H1 (cell line): ENCODE results near the gene SARS2. TPM values are rescaled to one million over a fixed set of nuclear protein-coding genes. Genes with fewer than 3 reads are reported as not detected.
"Not testable (repeated sequence)": the region's sequence is repeated elsewhere in the genome, so short reads cannot be mapped to it uniquely, and the experiment has no call there.

Source experiments
- CTCF ChIA-PET: fragments of 300-600 bp; sonication (Branson Sonifier 250); formaldehyde crosslinking; loops from one replicate; lab custom pipeline; 2021; ENCODE audit not compliant: partially characterized antibody; lab: Charles Lee
- POLR2A ChIA-PET: fragments of 300-600 bp; sonication (Branson Sonifier 250); formaldehyde crosslinking; loops from one replicate; lab custom pipeline; 2021; ENCODE audit warnings: inconsistent platforms; ENCODE audit not compliant: partially characterized antibody; lab: Charles Lee
- DNase-seq, 2 experiments: peaks; one replicate each; pipeline versions ENCODE4 v3.0.0 to v3.0.0-alpha.2; 2010 to 2022; ENCODE audit warnings: low spot score in 2 of 2, low read depth in 1 of 2, mixed read lengths in 1 of 2
- FAIRE-seq: peaks from 2 replicates; lab custom pipeline; 2011; peaks lifted over from hg19 to GRCh38; lab: Jason Lieb, UNC
- H2AFZ ChIP-seq: 2 replicates; pipeline ENCODE4 v1.8.1; 2012; ENCODE audit warnings: low read length, inconsistent platforms
- H2AK5ac ChIP-seq: 2 replicates; pipeline ENCODE4 v1.6.1; 2013; ENCODE audit warnings: low read depth, low read length
- H2BK120ac ChIP-seq: replicated peaks from 2 replicates; pipeline ENCODE3; 2013; ENCODE audit warnings: low read depth, low read length, inconsistent platforms
- H2BK12ac ChIP-seq: 2 replicates; pipeline ENCODE4 v1.6.1; 2013; ENCODE audit warnings: low read depth, low read length
- H2BK15ac ChIP-seq: 2 replicates; pipeline ENCODE4 v1.6.1; 2013; ENCODE audit warnings: low read length
- H2BK20ac ChIP-seq: 2 replicates; pipeline ENCODE4 v1.6.1; 2013; ENCODE audit warnings: low read length
- H2BK5ac ChIP-seq: 2 replicates; pipeline ENCODE4 v1.6.1; 2013; ENCODE audit warnings: low read depth, low read length
- H3K14ac ChIP-seq: 2 replicates; pipeline ENCODE4 v1.6.1; 2013; ENCODE audit warnings: inconsistent platforms; ENCODE audit not compliant: insufficient read length
- H3K18ac ChIP-seq: 2 replicates; pipeline ENCODE4 v1.6.1; 2013; ENCODE audit warnings: low read length; ENCODE audit errors: extremely low read depth
- H3K23ac ChIP-seq: 2 replicates; pipeline ENCODE4 v1.6.1; 2013; ENCODE audit warnings: inconsistent platforms; ENCODE audit not compliant: insufficient read length
- H3K23me2 ChIP-seq: 2 replicates; pipeline ENCODE4 v1.6.1; 2013; ENCODE audit warnings: low read depth, low read length
- H3K27ac ChIP-seq: 2 replicates; pipeline ENCODE4 v1.6.1; 2011; ENCODE audit warnings: low read depth, low read length, inconsistent platforms
- H3K27me3 ChIP-seq, 4 experiments: replicated peaks in 1 of 4; 1 replicate in 1 of 4; 2 replicates in 3 of 4; pipeline versions ENCODE4 v1.6.1 to v1.8.1; 2011 to 2013; ENCODE audit warnings: low read length in 3 of 4, mild to moderate bottlenecking in 3 of 4, inconsistent platforms in 2 of 4, mixed read lengths in 2 of 4, moderate library complexity in 1 of 4; ENCODE audit not compliant: control insufficient read depth in 3 of 4, insufficient read depth in 3 of 4; ENCODE audit errors: extremely low read depth in 1 of 4
- H3K36me3 ChIP-seq, 4 experiments: 2 replicates each; pipeline versions ENCODE4 v1.6.1 to v1.8.1; 2011 to 2013; ENCODE audit warnings: mild to moderate bottlenecking in 4 of 4, low read length in 3 of 4, moderate library complexity in 2 of 4, control low read depth in 1 of 4, inconsistent platforms in 1 of 4; ENCODE audit not compliant: insufficient read depth in 4 of 4, control insufficient read depth in 2 of 4
- H3K4ac ChIP-seq: replicated peaks from 2 replicates; pipeline ENCODE3; 2013; ENCODE audit warnings: low read length, low read depth, mixed read lengths, inconsistent platforms; ENCODE audit not compliant: insufficient read length
- H3K4me1 ChIP-seq, 4 experiments: replicated peaks in 1 of 4; 1 replicate in 1 of 4; 2 replicates in 3 of 4; pipeline versions ENCODE4 v1.6.1 to v1.8.1; 2011 to 2013; ENCODE audit warnings: low read length in 3 of 4, inconsistent platforms in 2 of 4, mixed read lengths in 1 of 4; ENCODE audit not compliant: insufficient read depth in 4 of 4, control insufficient read depth in 3 of 4
- H3K4me2 ChIP-seq, 2 experiments: 2 replicates each; pipeline versions ENCODE4 v1.6.1 to v1.8.1; 2011 to 2013; ENCODE audit warnings: low read depth in 2 of 2, low read length in 2 of 2, control low read depth in 1 of 2, inconsistent platforms in 1 of 2, mild to moderate bottlenecking in 1 of 2; ENCODE audit not compliant: insufficient read depth in 1 of 2
- H3K4me3 ChIP-seq, 4 experiments: fragments of 200-600, 300-600 bp in 1 of 4; sonication (generic), shearing (Covaris generic), sonication (Bioruptor Twin) in 1 of 4; 2 replicates each; pipeline versions ENCODE4 v1.5.1 to v1.8.1; 2011 to 2016; ENCODE audit warnings: low read length in 4 of 4, low read depth in 3 of 4, control low read depth in 2 of 4, inconsistent platforms in 2 of 4, mild to moderate bottlenecking in 2 of 4, mixed read lengths in 1 of 4, moderate library complexity in 1 of 4; ENCODE audit not compliant: insufficient read depth in 2 of 4; ENCODE audit errors: extremely low read depth in 1 of 4
- H3K56ac ChIP-seq: replicated peaks from 2 replicates; pipeline ENCODE3; 2013; ENCODE audit warnings: low read depth, mild to moderate bottlenecking, mixed read lengths, low read length, inconsistent platforms; ENCODE audit not compliant: insufficient read length
- H3K79me1 ChIP-seq: 2 replicates; pipeline ENCODE4 v1.6.1; 2013; ENCODE audit warnings: low read depth, low read length, control low read depth
- H3K79me2 ChIP-seq, 2 experiments: 2 replicates each; pipeline versions ENCODE4 v1.6.1 to v1.8.1; 2012 to 2013; ENCODE audit warnings: low read length in 2 of 2, mild to moderate bottlenecking in 2 of 2, inconsistent platforms in 1 of 2; ENCODE audit not compliant: insufficient read depth in 2 of 2, control insufficient read depth in 1 of 2
- H3K9ac ChIP-seq, 4 experiments: replicated peaks in 1 of 4; 1 replicate in 1 of 4; 2 replicates in 3 of 4; pipeline versions ENCODE4 v1.6.1 to v1.8.1; 2011 to 2013; ENCODE audit warnings: low read depth in 3 of 4, low read length in 3 of 4, control low read depth in 2 of 4, mild to moderate bottlenecking in 2 of 4, moderate library complexity in 2 of 4, inconsistent platforms in 1 of 4; ENCODE audit errors: extremely low read depth in 1 of 4
- H3K9me3 ChIP-seq, 2 experiments: 2 replicates each; pipeline versions ENCODE4 v1.6.1 to v1.8.1; 2012 to 2013; ENCODE audit warnings: mild to moderate bottlenecking in 2 of 2, moderate library complexity in 2 of 2, control low read depth in 1 of 2, inconsistent platforms in 1 of 2, low read depth in 1 of 2, low read length in 1 of 2, mixed read lengths in 1 of 2; ENCODE audit not compliant: insufficient read depth in 2 of 2
- H4K20me1 ChIP-seq, 2 experiments: replicated peaks in 1 of 2; 2 replicates each; pipeline versions ENCODE3 to v1.8.1; 2011 to 2013; ENCODE audit warnings: inconsistent platforms in 2 of 2, low read length in 2 of 2, mild to moderate bottlenecking in 1 of 2; ENCODE audit not compliant: insufficient read depth in 2 of 2, control insufficient read depth in 1 of 2
- H4K5ac ChIP-seq: 2 replicates; pipeline ENCODE4 v1.6.1; 2013; ENCODE audit warnings: low read length, low read depth, mixed read lengths, inconsistent platforms; ENCODE audit not compliant: insufficient read length
- H4K8ac ChIP-seq: 2 replicates; pipeline ENCODE4 v1.8.0; 2013; ENCODE audit warnings: mild to moderate bottlenecking, moderate library complexity, low read length, inconsistent platforms; ENCODE audit not compliant: insufficient read depth; ENCODE audit errors: extremely low read depth
- H4K91ac ChIP-seq: replicated peaks from 2 replicates; pipeline ENCODE3; 2013; ENCODE audit warnings: low read length, mixed read lengths, inconsistent platforms; ENCODE audit not compliant: insufficient read length
- BACH1 ChIP-seq: IDR thresholded peaks from 2 replicates; pipeline ENCODE4 v1.6.1; 2012; ENCODE audit warnings: low read length, improper control_type of control experiment
- KDM5A ChIP-seq: fragments of 200-600 bp; IDR thresholded peaks from 2 replicates; pipeline ENCODE4 v1.7.1; 2012; ENCODE audit warnings: mild to moderate bottlenecking, low read length, inconsistent platforms, mixed read lengths
- PHF8 ChIP-seq: fragments of 200-600 bp; sonication (generic); conservative IDR thresholded peaks from 2 replicates; pipeline ENCODE4 v1.7.1; 2012; ENCODE audit warnings: low read depth, mild to moderate bottlenecking, inconsistent platforms, low read length, moderate library complexity
- POLR2AphosphoS5 ChIP-seq: IDR thresholded peaks from 2 replicates; pipeline ENCODE4 v1.6.1; 2011; ENCODE audit warnings: low read depth, low read length
- WGBS, 2 experiments: shearing (Covaris generic) in 1 of 2; methylation state at CpG; one replicate each; pipeline versions ENCODE4 v1.1.6 to v1.1.7; 2013 to 2015; ENCODE audit warnings: low lambda C conversion rate in 2 of 2, mixed read lengths in 2 of 2, inconsistent platforms in 1 of 2, low coverage in 1 of 2, missing lambda C conversion rate in 1 of 2; ENCODE audit not compliant: insufficient replicate concordance in 2 of 2, insufficient coverage in 1 of 2, insufficient read length in 1 of 2; ENCODE audit errors: extremely low coverage in 1 of 2, missing lambda C conversion rate in 1 of 2; 5-methylcytosine and 5-hydroxymethylcytosine counted together
- polyA plus RNA-seq, 7 experiments: library from polyadenylated mRNA; depleted of rRNA in 3 of 7; stranded (reverse) in 5 of 7; unstranded in 2 of 7; fragments of >200 nt in 5 of 7; fragments of 200-250 nt in 2 of 7; gene quantifications; 1 replicate in 5 of 7; 2 replicates in 1 of 7; 4 replicates in 1 of 7; pipeline versions ENCODE4 v1.2.1 to v1.2.3, GENCODE V29; 2011 to 2013; ENCODE audit warnings: missing spikeins in 2 of 7, mixed read lengths in 2 of 7
- total RNA-seq: library from RNA; stranded (reverse); fragmentation: NEBNext Ultra II Directional; extraction: Animal tissue kit (Norgen Biotek cat#: 25700); gene quantifications from 2 replicates; pipeline ENCODE4 v1.2.1, GENCODE V29; 2021
- TF ChIP-seq, protein P1 (sequence below): IDR thresholded peaks from 2 replicates; pipeline ENCODE4 v1.6.1; 2012; ENCODE audit warnings: low read length, inconsistent platforms
- TF ChIP-seq, protein P2 (sequence below): IDR thresholded peaks from 2 replicates; pipeline ENCODE4 v1.6.1; 2011; ENCODE audit warnings: low read depth, mild to moderate bottlenecking, low read length; ENCODE audit not compliant: insufficient read depth

SARS2 gene
- total and polyA plus RNA-seq, 2 of the 8 experiments (the other 6 are each of a cell fraction or from before 2014, with no cell fraction given) = 68.0 to 102 TPM

DNA sequence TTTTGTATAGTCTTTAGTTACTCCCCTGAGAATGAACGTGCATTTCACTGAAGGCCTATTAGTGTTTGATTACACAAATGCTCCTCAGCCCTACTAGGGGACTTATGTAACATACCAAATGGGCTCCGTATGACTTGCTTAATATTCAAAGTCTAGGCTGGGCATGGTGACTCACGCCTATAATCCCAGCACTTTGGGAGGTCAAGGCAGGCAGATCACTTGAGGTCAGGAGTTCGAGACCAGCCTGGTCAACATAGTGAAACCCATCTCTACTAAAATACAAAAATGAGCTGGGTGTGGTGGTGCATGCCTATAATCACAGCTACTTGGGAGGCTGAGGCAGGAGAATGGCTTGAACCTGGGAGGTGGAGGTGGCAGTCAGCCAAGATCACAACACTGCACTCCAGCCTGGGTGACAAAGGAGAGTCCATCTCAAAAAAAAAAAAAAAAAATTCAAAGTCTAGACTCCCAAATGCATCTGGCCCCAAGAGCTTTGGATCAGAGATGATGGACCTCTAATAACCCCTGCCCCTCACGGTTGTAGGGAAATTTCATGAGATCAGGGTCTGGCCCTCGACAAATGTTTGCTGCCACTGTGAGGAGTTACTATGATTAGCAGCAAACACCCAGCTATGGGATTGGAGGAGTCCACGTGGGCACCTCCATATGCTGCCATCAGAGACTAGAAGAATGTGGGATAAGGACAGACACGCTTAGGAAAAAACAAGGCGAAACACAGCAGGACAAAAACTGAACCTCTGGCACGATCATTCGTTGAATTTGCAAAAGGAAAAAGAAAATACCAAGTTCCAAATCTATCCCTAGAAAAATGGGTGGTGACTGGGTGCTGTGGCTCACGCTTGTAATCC, 40.3 kb upstream of the SARS2 start (continued):
- TF ChIP-seq, protein P1, sequence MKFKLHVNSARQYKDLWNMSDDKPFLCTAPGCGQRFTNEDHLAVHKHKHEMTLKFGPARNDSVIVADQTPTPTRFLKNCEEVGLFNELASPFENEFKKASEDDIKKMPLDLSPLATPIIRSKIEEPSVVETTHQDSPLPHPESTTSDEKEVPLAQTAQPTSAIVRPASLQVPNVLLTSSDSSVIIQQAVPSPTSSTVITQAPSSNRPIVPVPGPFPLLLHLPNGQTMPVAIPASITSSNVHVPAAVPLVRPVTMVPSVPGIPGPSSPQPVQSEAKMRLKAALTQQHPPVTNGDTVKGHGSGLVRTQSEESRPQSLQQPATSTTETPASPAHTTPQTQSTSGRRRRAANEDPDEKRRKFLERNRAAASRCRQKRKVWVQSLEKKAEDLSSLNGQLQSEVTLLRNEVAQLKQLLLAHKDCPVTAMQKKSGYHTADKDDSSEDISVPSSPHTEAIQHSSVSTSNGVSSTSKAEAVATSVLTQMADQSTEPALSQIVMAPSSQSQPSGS = no peak
- TF ChIP-seq PHF8 (no peak), KDM5A (no peak), BACH1 (no peak), POLR2AphosphoS5 (no peak)
- TF ChIP-seq, protein P2, sequence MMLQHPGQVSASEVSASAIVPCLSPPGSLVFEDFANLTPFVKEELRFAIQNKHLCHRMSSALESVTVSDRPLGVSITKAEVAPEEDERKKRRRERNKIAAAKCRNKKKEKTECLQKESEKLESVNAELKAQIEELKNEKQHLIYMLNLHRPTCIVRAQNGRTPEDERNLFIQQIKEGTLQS = no peak

DNA sequence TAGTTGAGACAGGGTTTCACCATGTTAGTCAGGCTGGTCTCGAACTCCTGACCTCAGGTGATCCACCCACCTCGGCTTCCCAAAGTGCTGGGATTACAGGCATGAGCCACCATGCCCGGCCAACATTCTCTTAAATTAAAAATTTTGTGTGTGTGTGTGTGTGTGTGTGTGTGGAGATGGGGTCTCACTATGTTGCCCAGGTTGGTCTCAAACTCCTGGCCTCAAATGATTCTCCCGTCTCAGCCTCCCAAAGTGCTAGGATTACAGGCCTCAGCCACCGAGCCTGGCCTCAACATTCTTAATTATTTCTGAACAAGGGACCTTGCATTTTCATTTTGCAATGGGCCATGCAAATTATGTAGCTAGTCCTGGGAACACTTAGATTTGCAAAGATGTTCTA, 35.6 kb upstream of the SARS2 start:
- not testable (repeated sequence) for H3K18ac ChIP-seq, H3K56ac ChIP-seq, H3K27me3 ChIP-seq, H2BK15ac ChIP-seq, H2AK5ac ChIP-seq, H4K5ac ChIP-seq, H4K91ac ChIP-seq, H3K36me3 ChIP-seq, H3K79me1 ChIP-seq, H2BK20ac ChIP-seq, H3K23ac ChIP-seq, H3K4me2 ChIP-seq, H3K14ac ChIP-seq, H4K8ac ChIP-seq, H3K27ac ChIP-seq, H2BK12ac ChIP-seq, DNase-seq, H3K4ac ChIP-seq, H3K9me3 ChIP-seq, FAIRE-seq, H3K23me2 ChIP-seq, H3K4me1 ChIP-seq, H2BK5ac ChIP-seq, H3K4me3 ChIP-seq, H4K20me1 ChIP-seq, H3K79me2 ChIP-seq, H2BK120ac ChIP-seq, H3K9ac ChIP-seq, H2AFZ ChIP-seq
- CTCF ChIA-PET = interaction anchor here (1.7 to 3.4 kb wide), 2 partner anchors 11 to 79 kb away, joined by 4 to 16 read pairs; no protein-coding TSS in a partner anchor
- WGBS, 2 experiments = 94% methylated on average over 5 of the region's 5 CpGs; no CpG with 5 or more reads in 1 of the 2 experiments
- POLR2A ChIA-PET = interaction anchor here (1.2 kb wide), 1 partner anchor 10 kb away, joined by 4 read pairs; no protein-coding TSS in a partner anchor
